Measurements from ENCODE around the gene PDCD1LG2.

GRCh38 chr9:5552301-5552700 is 42.0 kb downstream of the PDCD1LG2 start:
- TF ChIP-seq CTCF (conservative IDR thresholded peaks at IDR 0.05; ENCODE audit: low read depth in 2 of 2) (no peak), ZNF114 (CRISPR knock-in tag; IDR thresholded peaks at IDR 0.05) (no peak), EZH2 (IDR thresholded peaks at IDR 0.05; ENCODE audit: low read depth, unreplicated experiment) (no peak), JUNB (IDR thresholded peaks at IDR 0.05; ENCODE audit: unreplicated experiment) (no peak), ZNF331 (CRISPR knock-in tag; IDR thresholded peaks at IDR 0.05; ENCODE audit: low read depth) (no peak)
- TF ChIP-seq, protein P1, sequence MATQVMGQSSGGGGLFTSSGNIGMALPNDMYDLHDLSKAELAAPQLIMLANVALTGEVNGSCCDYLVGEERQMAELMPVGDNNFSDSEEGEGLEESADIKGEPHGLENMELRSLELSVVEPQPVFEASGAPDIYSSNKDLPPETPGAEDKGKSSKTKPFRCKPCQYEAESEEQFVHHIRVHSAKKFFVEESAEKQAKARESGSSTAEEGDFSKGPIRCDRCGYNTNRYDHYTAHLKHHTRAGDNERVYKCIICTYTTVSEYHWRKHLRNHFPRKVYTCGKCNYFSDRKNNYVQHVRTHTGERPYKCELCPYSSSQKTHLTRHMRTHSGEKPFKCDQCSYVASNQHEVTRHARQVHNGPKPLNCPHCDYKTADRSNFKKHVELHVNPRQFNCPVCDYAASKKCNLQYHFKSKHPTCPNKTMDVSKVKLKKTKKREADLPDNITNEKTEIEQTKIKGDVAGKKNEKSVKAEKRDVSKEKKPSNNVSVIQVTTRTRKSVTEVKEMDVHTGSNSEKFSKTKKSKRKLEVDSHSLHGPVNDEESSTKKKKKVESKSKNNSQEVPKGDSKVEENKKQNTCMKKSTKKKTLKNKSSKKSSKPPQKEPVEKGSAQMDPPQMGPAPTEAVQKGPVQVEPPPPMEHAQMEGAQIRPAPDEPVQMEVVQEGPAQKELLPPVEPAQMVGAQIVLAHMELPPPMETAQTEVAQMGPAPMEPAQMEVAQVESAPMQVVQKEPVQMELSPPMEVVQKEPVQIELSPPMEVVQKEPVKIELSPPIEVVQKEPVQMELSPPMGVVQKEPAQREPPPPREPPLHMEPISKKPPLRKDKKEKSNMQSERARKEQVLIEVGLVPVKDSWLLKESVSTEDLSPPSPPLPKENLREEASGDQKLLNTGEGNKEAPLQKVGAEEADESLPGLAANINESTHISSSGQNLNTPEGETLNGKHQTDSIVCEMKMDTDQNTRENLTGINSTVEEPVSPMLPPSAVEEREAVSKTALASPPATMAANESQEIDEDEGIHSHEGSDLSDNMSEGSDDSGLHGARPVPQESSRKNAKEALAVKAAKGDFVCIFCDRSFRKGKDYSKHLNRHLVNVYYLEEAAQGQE (IDR thresholded peaks at IDR 0.05; ENCODE audit: unreplicated experiment) = no peak

All from GM23338 (cell line).